GM19099 (cell line): ENCODE results near the gene PCNX1.

Experiments used
- POLR2A ChIP-seq: IDR thresholded peaks from 3 replicates; pipeline ENCODE4 v1.6.1; 2011; ENCODE audit warnings: low read depth; ENCODE audit not compliant: insufficient read length; ENCODE audit errors: extremely low read depth

The PCNX1 gene

DNA sequence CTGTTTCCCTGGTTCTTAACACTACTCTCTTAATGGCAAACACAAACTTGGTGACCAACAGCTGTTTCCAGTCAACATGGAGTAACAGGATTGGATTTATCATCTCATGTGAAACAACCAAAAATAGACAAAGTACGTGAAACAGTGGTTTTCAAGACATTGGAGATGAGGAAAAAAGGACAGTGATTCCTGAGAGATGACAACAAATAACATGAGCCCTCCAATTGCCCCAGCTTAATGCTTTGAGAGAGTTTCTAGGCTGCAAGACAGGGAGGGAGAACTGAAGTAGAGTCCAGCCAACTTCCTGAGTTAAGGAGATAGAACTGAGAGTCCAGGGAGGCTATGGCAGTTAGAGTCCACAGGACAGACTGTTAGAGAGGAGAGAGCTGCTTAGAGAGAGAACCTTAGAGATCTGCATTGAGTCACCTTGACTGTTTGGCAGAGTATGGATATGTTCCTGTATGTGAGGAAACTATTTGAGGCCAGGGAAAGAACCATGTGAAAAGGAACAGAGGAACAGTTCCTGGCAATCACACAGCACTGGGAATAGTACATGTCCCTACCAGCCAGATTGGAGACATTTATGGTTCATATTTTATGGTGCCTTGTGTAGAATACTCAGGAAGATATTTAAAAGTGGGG, 106.4 kb downstream of the PCNX1 start:
- TF ChIP-seq POLR2A, result no peak

DNA sequence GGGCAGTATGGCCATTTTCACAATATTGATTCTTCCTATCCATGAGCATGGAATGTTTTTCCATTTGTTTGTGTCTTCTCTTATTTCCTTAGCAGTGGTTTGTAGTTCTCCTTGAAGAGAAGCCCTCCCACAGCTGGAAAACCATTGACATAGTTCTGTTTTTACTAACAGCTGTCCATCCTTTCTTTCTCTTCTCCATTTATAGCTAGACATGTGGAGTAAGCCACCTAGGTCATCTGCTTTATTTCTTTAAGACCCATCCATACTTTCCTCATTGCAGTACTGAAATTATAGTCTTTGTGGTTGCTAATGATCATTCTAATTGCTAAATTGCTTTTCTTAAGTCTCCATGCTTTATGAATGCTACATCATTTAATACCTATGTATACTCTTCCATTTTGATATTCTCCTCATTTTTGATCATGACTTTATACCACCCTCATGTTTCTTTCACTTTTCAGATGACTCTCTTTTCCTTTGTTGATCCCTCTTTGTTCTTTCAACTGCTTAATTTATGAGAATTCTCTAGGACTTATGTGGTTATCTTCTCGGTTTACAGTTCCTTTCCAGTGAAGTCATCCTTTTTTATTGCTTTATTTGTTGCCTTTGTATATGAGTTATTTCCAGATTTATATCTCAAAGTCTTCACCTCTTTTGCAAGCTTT, 114.2 kb downstream of the PCNX1 start:
- no peak for TF ChIP-seq POLR2A

- TF ChIP-seq POLR2A, result no peak
Measured at GRCh38 chr14:71022012-71022869, 115.0 kb downstream of the PCNX1 start.

DNA sequence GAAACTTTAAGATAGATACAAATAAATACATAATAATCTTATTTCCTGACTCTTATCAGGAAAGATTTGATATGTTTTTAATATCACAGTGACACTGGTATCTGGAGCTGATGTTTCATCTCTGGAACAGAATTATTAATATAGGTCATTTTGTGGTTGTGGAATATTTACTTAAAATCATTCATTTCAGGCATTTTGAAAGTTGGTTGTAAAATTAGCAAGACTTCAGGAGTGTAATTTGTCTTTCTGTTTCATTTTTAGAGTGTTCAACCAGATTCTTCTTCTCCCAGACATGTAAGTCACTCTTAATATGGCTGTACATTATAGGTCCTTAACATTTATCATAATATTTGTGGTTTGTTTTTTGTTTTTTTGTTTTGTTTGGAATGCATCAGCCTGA, 115.7 kb downstream of the PCNX1 start:
- TF ChIP-seq POLR2A, result no peak

DNA sequence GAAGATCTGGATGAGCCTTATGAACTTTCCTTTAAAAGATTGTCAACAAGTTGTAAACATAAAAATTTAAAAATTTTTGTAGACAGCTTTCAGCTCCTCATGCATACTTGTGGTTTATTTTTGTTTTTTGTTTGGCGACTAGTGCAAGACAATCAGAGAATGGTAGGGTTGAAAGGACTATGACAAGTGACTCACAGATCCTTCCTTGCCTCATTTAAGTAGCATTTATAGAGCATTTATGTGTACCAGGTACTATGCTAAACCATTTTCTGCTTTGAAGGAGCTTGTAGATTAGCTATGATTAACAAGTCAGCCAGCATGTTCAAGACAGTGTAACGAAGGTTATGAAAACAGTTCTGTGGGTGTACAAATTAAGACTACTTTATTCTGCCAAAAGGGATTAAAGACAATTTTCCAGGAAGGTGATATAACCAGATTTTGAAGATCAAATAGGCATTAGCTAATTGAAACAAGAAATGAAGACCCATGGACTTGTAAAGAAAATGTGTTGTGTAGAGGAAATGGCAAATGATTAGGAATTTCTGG, 122.0 kb downstream of the PCNX1 start:
- TF ChIP-seq POLR2A, result no peak

DNA sequence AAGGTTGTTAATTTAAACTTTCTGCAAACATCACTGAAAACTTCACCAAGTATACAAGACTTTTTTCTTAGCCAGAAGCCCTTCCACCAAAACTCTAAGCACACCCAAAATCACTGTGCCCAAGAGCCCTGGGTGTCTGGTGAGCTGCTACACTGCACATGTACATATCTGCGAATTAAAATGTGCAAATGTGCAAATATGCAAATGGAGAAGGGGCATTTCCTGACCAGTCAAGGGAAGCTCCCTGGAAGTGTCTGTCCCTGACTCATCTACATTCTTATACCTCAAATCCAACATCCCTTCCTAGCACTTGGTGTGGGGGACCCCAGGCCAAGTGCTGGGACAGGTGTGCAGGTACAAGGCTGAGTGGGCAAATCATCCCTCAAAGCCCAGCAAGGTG, 123.7 kb downstream of the PCNX1 start:
- no peak for TF ChIP-seq POLR2A

GRCh38 chr14:71036433-71036832, 129.2 kb downstream of the PCNX1 start:
- TF ChIP-seq POLR2A, result no peak

- no peak for TF ChIP-seq POLR2A
Measured at GRCh38 chr14:71048393-71048792, 141.1 kb downstream of the PCNX1 start.

GRCh38 chr14:71049435-71050133, 142.3 kb downstream of the PCNX1 start:
- TF ChIP-seq POLR2A, result no peak

DNA sequence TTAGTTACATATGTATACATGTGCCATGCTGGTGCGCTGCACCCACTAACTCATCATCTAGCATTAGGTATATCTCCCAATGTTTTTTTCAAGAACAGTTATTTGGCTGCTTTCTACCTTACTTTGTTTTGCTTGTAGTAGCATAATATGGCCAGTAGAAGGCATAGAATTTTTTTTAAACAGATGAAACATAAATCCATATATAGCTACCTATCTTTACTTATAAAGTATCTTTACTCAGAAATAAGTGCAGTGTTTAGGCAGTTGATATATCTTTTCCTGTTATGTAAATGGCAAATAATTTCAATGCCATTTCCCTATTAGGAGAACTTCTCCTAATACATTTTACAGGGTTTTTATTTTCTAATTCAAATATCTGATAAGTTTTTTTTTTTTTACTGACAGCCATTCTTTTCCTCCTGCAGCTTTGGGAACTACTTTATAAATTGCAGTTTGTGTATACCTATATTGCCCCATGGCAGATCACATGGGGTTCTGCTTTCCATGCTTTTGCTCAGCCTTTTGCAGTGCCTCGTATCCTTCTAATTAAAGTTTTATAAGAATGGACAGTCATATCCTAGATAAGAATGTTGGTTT, 143.1 kb downstream of the PCNX1 start:
- TF ChIP-seq POLR2A, result no peak

DNA sequence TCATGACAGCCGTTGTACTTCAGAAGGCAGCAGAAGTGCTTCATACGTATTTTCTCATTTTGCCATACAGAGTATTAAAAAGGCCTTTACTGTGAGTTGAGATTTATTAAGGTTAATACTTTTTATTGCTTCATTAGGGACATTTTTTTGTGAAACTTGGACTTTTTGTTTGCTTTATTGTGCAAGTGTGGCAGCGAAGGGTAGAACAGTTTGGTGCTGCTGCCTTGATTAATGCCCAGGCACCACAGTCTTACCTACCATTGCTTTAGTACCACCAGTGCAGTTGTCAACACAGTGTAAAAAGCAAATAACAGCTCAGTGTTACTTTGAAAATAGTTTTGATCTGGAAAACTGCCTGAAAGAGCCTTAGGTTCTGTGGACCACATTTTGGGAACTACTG, 147.4 kb downstream of the PCNX1 start:
- TF ChIP-seq POLR2A, result no peak

DNA sequence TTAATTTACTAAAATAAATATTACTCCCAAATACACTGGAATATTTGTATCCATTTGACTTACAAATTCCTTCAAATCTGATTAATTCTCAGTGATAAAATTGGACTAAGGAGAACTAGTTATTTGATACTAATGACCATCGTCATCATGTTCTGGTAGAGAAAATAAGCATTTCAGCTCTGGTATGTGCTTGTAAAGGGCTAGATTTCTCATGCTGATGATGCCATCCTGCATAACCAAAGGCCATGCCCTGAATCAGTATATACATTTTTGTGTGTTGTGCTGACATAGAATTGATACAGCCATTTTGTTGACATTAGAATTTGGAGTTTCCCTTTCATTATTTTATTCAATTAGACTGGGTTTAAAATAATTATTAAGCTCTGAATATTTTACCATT, 148.9 kb downstream of the PCNX1 start:
- no peak for TF ChIP-seq POLR2A

DNA sequence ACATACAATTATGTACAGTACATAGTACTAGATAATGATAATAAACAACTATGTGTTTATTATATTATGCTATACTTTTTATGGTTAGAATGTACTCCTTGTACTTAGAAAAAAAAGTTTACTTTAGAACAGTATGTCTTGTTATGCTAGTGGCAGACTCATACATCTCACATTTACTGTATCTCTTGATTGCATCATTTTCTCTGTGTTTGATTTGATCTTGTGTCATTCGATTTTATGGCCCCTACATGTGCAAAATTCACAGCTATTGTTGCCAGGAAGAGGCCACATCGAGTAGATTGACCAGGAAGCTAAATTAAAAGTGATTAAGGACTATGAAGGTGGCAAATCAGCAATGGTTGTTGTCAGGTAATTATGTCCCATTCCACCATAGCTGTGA, 153.0 kb downstream of the PCNX1 start:
- no peak for TF ChIP-seq POLR2A

- TF ChIP-seq POLR2A, result no peak
Measured at GRCh38 chr14:71060825-71061455, 153.7 kb downstream of the PCNX1 start.
